ENCODE measurements around the gene CAMSAP3.
"Not testable (repeated sequence)": the region's sequence is repeated elsewhere in the genome, so short reads cannot be mapped to it uniquely, and the experiment has no call there.

The CAMSAP3 gene

GRCh38 chr19:7575434-7576040, 20.1 kb upstream of the CAMSAP3 start:
- no peak for DNase-seq (ENCODE audit: low read depth in 3 of 3)

GRCh38 chr19:7577422-7577821, 18.2 kb upstream of the CAMSAP3 start:
- DNase-seq (ENCODE audit: low read depth in 3 of 3): not testable (repeated sequence)

DNA sequence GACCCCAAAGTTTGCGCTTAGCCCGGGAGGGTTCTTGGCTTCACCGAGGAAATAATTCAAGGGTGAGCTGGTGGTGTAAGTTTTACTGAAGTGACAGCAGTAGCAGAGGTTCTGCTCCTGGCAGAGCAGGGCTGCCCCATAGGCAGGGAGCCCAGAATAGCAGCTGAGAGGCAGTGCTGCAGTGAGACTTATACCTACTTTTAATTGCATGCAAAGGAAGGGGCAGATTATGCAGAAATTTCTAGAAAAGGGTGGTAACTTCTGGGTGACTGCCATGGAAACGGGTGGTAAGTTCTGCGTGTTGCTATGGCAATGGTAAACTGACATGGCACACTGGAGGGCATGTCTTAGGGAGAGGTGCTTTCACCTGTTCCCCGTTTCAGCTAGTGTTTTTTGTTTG, 17.5 kb upstream of the CAMSAP3 start:
- no peak for DNase-seq (ENCODE audit: low read depth in 3 of 3)

GRCh38 chr19:7579182-7579581, 16.5 kb upstream of the CAMSAP3 start:
- no peak for DNase-seq (ENCODE audit: low read depth in 3 of 3)

GRCh38 chr19:7582446-7582845, 13.2 kb upstream of the CAMSAP3 start:
- no peak for DNase-seq (ENCODE audit: low read depth in 3 of 3)

- DNase-seq (ENCODE audit: low read depth in 3 of 3): no peak
Observed at GRCh38 chr19:7589822-7590221, 5.8 kb upstream of the CAMSAP3 start.

GRCh38 chr19:7590256-7590655, 5.4 kb upstream of the CAMSAP3 start:
- DNase-seq (ENCODE audit: low read depth in 3 of 3): no peak

GRCh38 chr19:7596211-7596937, 711 bp downstream of the CAMSAP3 start:
- DNase-seq (ENCODE audit: low read depth in 3 of 3): no peak

- DNase-seq (ENCODE audit: low read depth in 3 of 3): no peak
Observed at GRCh38 chr19:7597689-7598088, 2.0 kb downstream of the CAMSAP3 start.

DNA sequence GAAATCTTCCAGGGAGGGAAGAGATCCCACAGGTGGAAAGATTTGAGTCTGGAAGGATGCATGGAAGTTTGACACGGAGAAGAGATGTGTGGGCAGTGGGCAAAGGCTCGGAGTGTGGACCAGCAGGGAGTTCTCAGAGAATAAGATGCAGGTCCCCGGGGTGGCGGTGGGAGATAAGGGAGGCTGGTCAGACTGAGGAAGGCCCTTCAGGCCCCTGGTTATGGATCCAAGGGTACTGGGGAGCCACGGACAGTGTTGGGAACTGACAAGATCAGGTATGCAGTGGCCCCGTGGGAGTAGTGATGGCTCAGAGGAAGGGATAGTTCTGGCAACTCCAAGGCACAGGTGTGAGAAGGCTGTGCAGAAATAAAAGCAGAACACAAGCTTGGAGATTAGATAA, 2.5 kb downstream of the CAMSAP3 start:
- DNase-seq (ENCODE audit: low read depth in 3 of 3): no peak

GRCh38 chr19:7600721-7601120, 5.1 kb downstream of the CAMSAP3 start:
- no peak for DNase-seq (ENCODE audit: low read depth in 3 of 3)

- DNase-seq (ENCODE audit: low read depth in 3 of 3): no peak
Observed at GRCh38 chr19:7602240-7602934, 6.7 kb downstream of the CAMSAP3 start.

DNA sequence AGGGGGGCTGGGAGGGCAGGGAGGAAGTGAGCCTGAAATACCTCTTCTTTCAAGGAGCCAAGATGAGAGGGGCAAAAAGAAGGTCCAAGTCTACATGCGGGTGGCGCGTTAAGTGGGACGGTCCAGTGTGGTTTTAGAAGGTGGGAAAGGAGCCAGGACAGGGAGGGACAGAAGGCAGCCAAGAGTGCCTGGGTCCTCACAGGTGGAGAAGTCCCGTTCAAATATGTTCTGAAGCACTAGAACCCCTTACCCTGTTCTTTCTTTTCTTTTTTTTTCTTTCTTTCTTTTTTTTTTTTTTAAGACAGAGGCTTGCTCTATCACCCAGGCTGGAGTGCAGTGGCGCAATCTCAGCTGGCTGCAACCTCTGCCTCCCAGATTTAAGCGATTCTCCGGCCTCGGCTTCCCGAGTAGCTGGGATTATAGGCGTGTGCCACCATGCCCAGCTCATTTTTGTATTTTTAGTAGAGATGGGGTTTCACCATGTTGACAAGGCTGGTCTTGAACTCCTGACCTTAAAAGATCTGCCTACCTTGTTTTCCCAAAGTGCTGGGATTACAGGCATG, 7.4 kb downstream of the CAMSAP3 start:
- DNase-seq (ENCODE audit: low read depth in 3 of 3): no peak

- no peak for DNase-seq (ENCODE audit: low read depth in 3 of 3)
Observed at GRCh38 chr19:7603919-7604318, 8.3 kb downstream of the CAMSAP3 start.

DNA sequence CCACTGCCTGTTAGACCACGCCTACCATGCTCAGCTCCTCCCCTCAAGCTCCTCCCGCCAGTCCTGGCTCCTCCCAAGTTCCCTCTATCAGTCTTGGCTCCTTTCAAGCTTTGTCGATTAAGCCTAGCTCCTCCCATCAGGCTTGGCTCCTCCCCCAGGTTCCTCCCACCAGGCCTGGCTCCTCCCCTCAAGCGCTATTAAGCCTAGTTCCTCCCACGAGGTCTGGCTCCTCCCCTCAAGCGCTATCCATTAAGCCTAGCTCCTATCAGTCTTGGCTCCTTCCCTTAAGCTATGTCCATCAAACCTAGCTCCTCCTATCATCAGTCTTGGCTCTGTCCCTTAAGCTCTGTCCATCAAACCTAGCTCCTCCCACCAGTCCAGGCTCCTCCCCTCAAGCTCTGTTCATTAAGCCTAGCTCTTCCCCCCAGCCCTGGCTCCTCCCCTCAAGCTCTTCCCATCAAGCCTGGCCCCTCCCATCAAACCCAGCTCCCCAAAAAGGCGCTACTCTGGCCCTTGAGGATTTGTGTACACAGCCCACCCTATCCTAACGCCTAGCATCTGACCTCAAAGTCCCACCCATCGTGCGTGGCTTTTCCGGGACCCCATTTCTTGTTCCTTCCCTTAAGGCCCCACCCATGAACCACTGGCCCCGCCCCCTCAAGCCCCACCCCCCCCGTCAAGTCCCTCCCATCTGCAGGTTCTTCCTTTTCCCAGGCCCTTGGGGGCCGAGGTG, 10.0 kb downstream of the CAMSAP3 start:
- DNase-seq (ENCODE audit: low read depth in 3 of 3): no peak

DNA sequence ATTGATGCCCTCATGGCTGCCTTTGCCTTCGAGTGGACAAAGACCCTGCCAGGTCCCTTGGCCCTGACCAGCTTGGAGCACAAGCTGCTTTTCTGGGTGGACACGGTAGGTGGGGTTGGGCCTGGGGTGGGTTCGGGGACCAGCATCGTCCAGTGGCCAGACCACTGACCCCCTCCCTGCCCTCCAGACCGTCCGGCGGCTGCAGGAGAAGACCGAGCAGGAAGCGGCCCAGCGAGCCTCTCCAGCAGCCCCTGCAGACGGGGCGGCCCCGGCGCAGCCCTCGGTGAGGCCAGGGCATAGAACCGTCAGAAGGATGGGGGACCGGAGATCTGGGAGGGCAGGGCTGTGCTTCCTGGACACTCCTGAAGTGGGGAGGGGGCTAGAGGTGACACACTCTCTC, 10.6 kb downstream of the CAMSAP3 start:
- DNase-seq (ENCODE audit: low read depth in 3 of 3): no peak

DNA sequence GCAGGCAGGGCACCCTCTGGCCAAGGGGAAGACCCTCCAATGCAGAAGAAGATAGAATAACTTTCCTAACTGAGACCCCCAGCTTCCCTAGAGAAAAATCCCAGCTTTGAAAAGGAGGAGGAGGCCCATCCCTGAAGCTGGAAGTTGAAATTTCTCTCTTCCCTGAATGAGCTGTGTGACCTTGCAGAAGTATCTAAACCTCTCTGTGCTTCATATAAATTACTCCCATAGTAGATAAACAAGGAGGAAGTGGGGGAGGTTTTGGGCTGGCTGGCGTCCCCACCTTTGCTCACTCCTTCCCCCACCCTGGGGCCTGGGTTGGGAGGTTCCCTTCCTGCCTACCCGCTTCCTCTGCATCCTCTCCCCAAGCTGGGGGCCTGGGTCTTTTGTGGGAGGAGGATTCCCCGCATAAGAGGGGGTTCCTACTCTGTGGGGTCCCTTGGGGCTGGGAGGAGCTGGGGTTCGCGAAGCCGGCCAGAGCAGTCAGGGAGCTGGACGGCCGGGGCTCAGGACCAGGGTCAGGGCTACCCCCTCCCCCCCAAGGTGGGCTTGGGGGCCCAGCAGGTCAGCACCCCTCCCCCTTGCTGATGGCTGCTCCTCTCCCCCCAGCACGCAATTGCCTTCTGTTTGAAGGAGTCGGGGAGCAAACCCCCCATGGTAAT, 11.7 kb downstream of the CAMSAP3 start:
- no peak for DNase-seq (ENCODE audit: low read depth in 3 of 3)

DNA sequence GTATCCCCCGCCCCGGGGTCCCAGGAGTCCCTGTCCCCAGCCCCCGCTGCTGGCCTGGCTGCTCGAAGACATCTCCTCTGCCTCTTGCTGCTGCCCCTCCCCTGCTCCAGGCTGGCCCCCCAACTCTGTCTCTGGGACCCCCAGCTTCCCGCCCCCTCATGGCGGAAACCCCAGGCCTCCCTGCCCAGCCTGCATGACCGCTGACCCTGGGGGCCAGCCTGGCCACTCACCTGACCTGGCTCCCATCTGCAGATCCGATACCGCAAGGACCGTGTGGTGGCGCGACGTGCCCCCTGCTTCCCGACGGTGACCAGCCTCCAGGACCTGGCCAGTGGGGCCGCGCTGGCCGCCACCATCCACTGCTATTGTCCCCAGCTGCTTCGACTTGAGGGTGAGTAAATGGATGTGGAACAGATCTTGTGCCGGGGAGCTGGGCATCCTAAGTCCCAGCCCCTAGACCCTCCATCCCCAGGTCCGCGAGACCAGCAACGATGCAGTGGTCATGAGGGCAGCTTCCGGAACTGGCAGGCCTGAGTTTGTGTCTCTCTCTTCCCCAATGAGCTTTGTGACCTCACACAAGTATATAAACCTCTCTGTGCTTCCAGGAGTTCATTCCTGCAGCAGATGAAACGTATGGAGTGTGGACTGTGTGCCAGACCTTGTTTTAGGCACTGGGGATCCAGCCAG, 12.4 kb downstream of the CAMSAP3 start:
- no peak for DNase-seq (ENCODE audit: low read depth in 3 of 3)

DNA sequence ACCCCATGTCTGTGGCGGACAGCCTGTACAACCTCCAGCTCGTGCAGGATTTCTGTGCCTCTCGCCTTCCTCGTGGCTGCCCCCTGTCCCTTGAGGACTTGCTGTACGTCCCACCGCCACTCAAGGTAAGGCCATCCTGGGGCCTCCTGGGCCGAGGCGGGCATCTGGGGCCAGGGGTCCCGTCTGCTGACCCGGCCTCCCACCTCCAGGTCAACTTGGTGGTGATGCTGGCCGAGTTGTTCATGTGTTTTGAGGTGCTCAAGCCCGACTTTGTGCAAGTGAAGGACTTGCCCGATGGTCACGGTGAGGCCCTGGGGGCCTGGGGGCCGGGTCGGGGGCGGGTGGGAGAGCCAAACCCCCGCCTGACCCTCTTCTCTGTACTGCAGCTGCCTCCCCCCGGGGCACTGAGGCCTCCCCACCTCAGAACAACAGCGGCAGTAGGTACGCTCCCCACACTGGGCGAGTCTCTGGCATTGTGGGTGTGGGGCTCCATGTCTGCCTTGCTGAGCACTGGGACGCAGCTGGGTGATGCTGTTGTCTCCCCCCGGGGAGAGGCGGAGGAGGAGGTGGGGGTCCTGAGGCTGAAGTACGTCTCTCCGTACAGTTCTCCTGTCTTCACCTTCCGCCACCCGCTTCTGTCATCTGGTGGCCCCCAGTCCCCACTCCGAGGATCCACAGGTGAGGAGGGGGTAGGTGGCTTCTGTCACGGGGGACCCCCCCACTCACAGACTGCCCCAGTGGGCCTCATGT, 15.0 kb downstream of the CAMSAP3 start:
- DNase-seq (ENCODE audit: low read depth in 3 of 3): no peak

Measured in stimulated activated CD4-positive, alpha-beta T cell treated with anti-CD3 and anti-CD28 coated beads, TNF-alpha, amount 100 ng/mL, for 4 hours (primary cell).